ENCODE results near the gene SH2D6. TPM values are rescaled to one million over a fixed set of nuclear protein-coding genes. Genes with fewer than 3 reads are reported as not detected.

The SH2D6 gene
- total and polyA plus RNA-seq, 2 donors (not counting 1 experiment from before 2014, with no cell fraction given) = 0.27 to 1.6 TPM

GRCh38 chr2:85437488-85438200, 19.1 kb downstream of the SH2D6 start:
- Mint-ChIP-seq H3K4me3 (peak overlapping the region; percentile 91), H3K9me3 (ENCODE audit: insufficient read depth) (no peaks in the 10 kb centered on the region), H3K4me1 (peaks cover 38% of the 10 kb centered on the region), H3K27me3 (no peaks in the 10 kb centered on the region), H3K27ac (peak overlapping the region; percentile 98)
- Histone ChIP-seq H3K4me1 (ENCODE audit: control insufficient read depth in 2 of 2, insufficient read depth in 2 of 2, low read length in 2 of 2) (peaks cover 30 to 40% of the 10 kb centered on the region in 2 donors), H3K9ac (ENCODE audit: low read length) (peak overlapping the region; percentile 66), H2AFZ (ENCODE audit: insufficient read depth, low read depth, low read length, poor library complexity, severe bottlenecking) (peak overlapping the region; percentile 79), H3K4me3 (ENCODE audit: control extremely low read depth in 1 of 5, extremely low read depth in 1 of 5, insufficient read depth in 1 of 5, low read depth in 2 of 5, low read length in 4 of 5) (peak overlapping the region in 4 of 5 experiments; percentile 41 to 65 (median 58)), H4K20me1 (ENCODE audit: control insufficient read depth, insufficient read depth, low read length, poor library complexity, severe bottlenecking) (no peaks in the 10 kb centered on the region), H3K27me3 (replicated peaks in 1 of 4; ENCODE audit: control extremely low read depth in 1 of 4, control insufficient read depth in 3 of 4, insufficient read depth in 4 of 4, low read length in 3 of 4) (peaks cover 0 to 1% (median 0%) of the 10 kb centered on the region in 4 experiments), H3K4me2 (replicated peaks; ENCODE audit: low read depth, low read length, poor library complexity, severe bottlenecking) (peak overlapping the region; percentile 91), H3K9me3 (ENCODE audit: control extremely low read depth in 1 of 3, control insufficient read depth in 2 of 3, insufficient read depth in 1 of 3, low read length in 2 of 3) (peaks cover 0 to 4% (median 0%) of the 10 kb centered on the region in 3 donors), H3K27ac (ENCODE audit: low read length in 2 of 2) (peak overlapping the region; percentile 74 to 86), H3K79me2 (ENCODE audit: control insufficient read depth, insufficient read depth, low read length) (no peaks in the 10 kb centered on the region), H3K36me3 (replicated peaks in 1 of 2; ENCODE audit: control extremely low read depth in 1 of 2, control insufficient read depth in 1 of 2, extremely low read depth in 1 of 2, insufficient read depth in 2 of 2, low read length in 1 of 2) (no peaks in the 10 kb centered on the region)
- ATAC-seq (ENCODE audit: low read depth) (peak; percentile 87), DNase-seq (peak; percentile 92)
- CTCF ChIA-PET = interaction anchor here (1.1 to 2.4 kb wide), 5 partner anchors 17 to 113 kb away, joined by 3 to 25 read pairs (median 11); partner anchors contain the start of gene MAT2A
- intact Hi-C loops (cut with micrococcal nuclease) = loop anchor here (1.0 kb wide), 3 partner anchors 17 to 109 kb away; no protein-coding TSS in a partner anchor
- TF ChIP-seq EZH2 (IDR thresholded peaks at IDR 0.05; ENCODE audit: borderline replicate concordance, insufficient read depth, low read depth, low read length, poor library complexity, severe bottlenecking) (no peak), CTCF (IDR thresholded peaks at IDR 0.05) (no peak)
- 2% methylated on average over 48 of the region's 64 CpGs for WGBS (ENCODE audit: insufficient coverage)
- POLR2A ChIA-PET = interaction anchor here (0.6 to 3.0 kb wide), 13 partner anchors 9 to 201 kb away, joined by 3 to 39 read pairs (median 4); partner anchors contain the start of genes ELMOD3, GGCX, MAT2A and RETSAT

Measured in B cell (primary cell).